Tongue (tissue), 2 donors: ENCODE results near the gene ETV7. TPM values are rescaled to one million over a fixed set of nuclear protein-coding genes. Genes with fewer than 3 reads are reported as not detected.
A peak's percentile ranks its signal among the peaks of the same experiment; 100 is the strongest.
"Not testable (repeated sequence)": the region's sequence is repeated elsewhere in the genome, so short reads cannot be mapped to it uniquely, and the experiment has no call there.

ENCODE experiments used
- DNase-seq: peaks from one replicate; pipeline ENCODE4 v3.0.0-alpha.2; 2015
- total RNA-seq: library from RNA; depleted of rRNA; stranded (reverse); fragments of >200 nt; gene quantifications from one replicate; pipeline ENCODE4 v1.2.3, GENCODE V29; 2014

ETV7 gene
- total RNA-seq, 1 donor from 2014 or later: 0.21 TPM

GRCh38 chr6:36363371-36363752, 24.1 kb downstream of the ETV7 start:
- DNase-seq: not testable (repeated sequence)

GRCh38 chr6:36362551-36363370, 24.7 kb downstream of the ETV7 start:
- no peak for DNase-seq

- DNase-seq: no peak
Observed at GRCh38 chr6:36361071-36361470, 26.4 kb downstream of the ETV7 start.

- peak; percentile 94 for DNase-seq
Observed at GRCh38 chr6:36360241-36361054, 27.0 kb downstream of the ETV7 start.

GRCh38 chr6:36358226-36358915, 29.1 kb downstream of the ETV7 start:
- peak; percentile 21 for DNase-seq

- no peak for DNase-seq
Observed at GRCh38 chr6:36357872-36358225, 29.6 kb downstream of the ETV7 start.

GRCh38 chr6:36355819-36356218, 31.6 kb downstream of the ETV7 start:
- DNase-seq: no peak

GRCh38 chr6:36353411-36353915, 34.0 kb downstream of the ETV7 start:
- no peak for DNase-seq

GRCh38 chr6:36352477-36353157, 34.9 kb downstream of the ETV7 start:
- no peak for DNase-seq

- DNase-seq: no peak
Observed at GRCh38 chr6:36350681-36351571, 36.5 kb downstream of the ETV7 start.

- DNase-seq: no peak
Observed at GRCh38 chr6:36350082-36350481, 37.4 kb downstream of the ETV7 start.

- DNase-seq: peak; percentile 76
Observed at GRCh38 chr6:36349240-36349639, 38.2 kb downstream of the ETV7 start.

- DNase-seq: no peak
Observed at GRCh38 chr6:36347621-36348020, 39.8 kb downstream of the ETV7 start.

GRCh38 chr6:36346486-36347273, 40.8 kb downstream of the ETV7 start:
- no peak for DNase-seq

GRCh38 chr6:36345681-36346466, 41.6 kb downstream of the ETV7 start:
- no peak for DNase-seq

- DNase-seq: no peak
Observed at GRCh38 chr6:36343109-36343680, 44.3 kb downstream of the ETV7 start.

- DNase-seq: peak; percentile 75
Observed at GRCh38 chr6:36340618-36341454, 46.6 kb downstream of the ETV7 start.

- no peak for DNase-seq
Observed at GRCh38 chr6:36340306-36340617, 47.2 kb downstream of the ETV7 start.
